Measurements from ENCODE around the gene HERPUD2.

HERPUD2 gene

DNA sequence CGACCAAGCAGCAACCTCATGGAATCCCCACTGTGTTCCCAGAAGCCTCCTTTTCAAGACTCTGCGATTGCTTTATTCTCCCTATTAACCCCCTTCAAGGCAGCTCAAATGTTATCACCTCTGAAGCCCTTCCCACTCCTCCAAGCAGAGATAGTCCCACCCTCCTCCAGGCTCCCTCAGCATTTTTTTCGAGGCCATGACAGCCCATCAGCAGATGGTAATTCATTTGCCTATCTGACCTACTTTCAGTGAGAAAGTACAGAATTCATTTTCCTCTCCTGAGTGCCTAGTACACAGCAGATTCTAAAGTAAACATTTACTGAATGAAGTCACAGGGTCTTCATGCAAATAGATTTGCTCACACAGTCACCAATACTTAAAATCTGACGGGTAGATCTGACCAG is 47.8 kb downstream of the HERPUD2 start:
- H3K9ac ChIP-seq (ENCODE audit: low read length) = no peak overlapping the region
- TF ChIP-seq, protein P1, sequence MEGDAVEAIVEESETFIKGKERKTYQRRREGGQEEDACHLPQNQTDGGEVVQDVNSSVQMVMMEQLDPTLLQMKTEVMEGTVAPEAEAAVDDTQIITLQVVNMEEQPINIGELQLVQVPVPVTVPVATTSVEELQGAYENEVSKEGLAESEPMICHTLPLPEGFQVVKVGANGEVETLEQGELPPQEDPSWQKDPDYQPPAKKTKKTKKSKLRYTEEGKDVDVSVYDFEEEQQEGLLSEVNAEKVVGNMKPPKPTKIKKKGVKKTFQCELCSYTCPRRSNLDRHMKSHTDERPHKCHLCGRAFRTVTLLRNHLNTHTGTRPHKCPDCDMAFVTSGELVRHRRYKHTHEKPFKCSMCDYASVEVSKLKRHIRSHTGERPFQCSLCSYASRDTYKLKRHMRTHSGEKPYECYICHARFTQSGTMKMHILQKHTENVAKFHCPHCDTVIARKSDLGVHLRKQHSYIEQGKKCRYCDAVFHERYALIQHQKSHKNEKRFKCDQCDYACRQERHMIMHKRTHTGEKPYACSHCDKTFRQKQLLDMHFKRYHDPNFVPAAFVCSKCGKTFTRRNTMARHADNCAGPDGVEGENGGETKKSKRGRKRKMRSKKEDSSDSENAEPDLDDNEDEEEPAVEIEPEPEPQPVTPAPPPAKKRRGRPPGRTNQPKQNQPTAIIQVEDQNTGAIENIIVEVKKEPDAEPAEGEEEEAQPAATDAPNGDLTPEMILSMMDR (IDR thresholded peaks at IDR 0.05; ENCODE audit: low read depth, low read length) = no peak
- TF ChIP-seq EZH2phosphoT487 (IDR thresholded peaks at IDR 0.05; ENCODE audit: low read depth) = no peak
- no peak overlapping the region for H3K4me3 ChIP-seq (ENCODE audit: low read length)
- H3K4me2 ChIP-seq (ENCODE audit: low read length) = no peak overlapping the region
- H3K4me1 ChIP-seq (ENCODE audit: low read length) = peaks cover 14% of the 10 kb centered on the region
- no peaks in the 10 kb centered on the region for H4K20me1 ChIP-seq (ENCODE audit: insufficient read depth, low read length)
- no peaks in the 10 kb centered on the region for H3K27me3 ChIP-seq (ENCODE audit: low read depth, low read length)
- H3K9me3 ChIP-seq (ENCODE audit: insufficient read depth, low read length) = no peaks in the 10 kb centered on the region
- H2AFZ ChIP-seq (ENCODE audit: low read depth, low read length) = no peak overlapping the region
- H3K27ac ChIP-seq (ENCODE audit: low read length) = no peak overlapping the region
- H3K79me2 ChIP-seq (ENCODE audit: low read length) = no peaks in the 10 kb centered on the region
- H3K36me3 ChIP-seq (replicated peaks; ENCODE audit: low read depth, low read length) = no peaks in the 10 kb centered on the region

DNA sequence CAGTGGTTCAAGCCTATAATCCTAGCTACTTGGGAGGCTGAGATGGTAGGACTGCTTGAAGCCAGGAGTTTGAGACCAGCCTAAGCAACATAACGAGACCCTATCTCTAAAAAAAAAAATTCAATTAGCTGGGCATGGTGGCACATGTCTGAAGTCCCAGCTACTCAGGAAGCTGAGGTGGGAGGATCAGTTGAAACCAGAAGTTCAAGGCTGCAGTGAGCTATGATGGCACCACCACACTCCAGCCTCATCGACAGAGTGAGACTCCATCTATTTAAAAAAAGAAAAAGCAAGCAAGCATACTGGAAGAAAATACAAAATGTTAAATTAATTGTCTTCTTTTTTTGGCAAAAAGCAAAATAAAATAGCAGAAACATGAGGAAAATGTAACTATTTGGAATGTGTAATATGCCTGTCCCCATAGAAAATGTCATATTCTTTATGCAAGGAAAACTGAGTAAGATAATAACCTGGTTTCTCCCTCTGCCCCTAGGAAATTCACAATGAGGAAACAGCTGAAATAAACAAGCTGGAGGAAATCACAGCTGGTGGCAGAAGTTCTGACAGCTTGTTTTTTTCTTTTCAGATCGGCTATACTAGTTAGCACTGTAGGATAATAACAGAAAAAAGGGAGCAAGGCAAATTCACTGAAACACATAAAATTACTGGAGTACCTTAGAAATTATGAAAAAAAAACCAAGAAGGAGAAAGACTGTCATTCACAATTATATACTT is 48.5 kb downstream of the HERPUD2 start:
- Histone ChIP-seq H3K4me2 (ENCODE audit: low read length) (peak overlapping the region; percentile 63; the same call in 1 of the 2 replicates), H3K27ac (ENCODE audit: low read length) (no peak overlapping the region), H2AFZ (ENCODE audit: low read depth, low read length) (no peak overlapping the region)

DNA sequence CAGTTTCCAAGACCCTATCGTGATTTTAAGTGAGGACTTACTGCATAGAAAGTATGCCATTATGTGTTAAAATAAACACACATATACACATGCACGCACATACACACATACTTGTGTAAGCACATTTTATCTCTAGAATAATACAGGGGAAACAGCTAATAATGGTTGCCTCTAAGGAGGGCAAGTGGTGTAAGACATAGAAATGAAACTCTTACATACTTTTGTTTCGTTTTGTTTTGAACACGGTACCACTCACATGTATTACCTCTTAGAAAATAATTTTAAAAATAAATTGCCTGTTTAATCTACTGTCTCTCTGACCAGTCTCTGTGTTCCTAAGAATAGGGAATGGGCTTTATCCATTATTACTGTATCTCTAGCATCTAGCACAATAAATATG is 49.2 kb downstream of the HERPUD2 start:
- Histone ChIP-seq H3K9me3 (ENCODE audit: insufficient read depth, low read length) (no peaks in the 10 kb centered on the region), H4K20me1 (ENCODE audit: insufficient read depth, low read length) (no peaks in the 10 kb centered on the region), H3K4me3 (ENCODE audit: low read length) (peak overlapping the region; percentile 16; the same call in 1 of the 2 replicates), H3K9ac (ENCODE audit: low read length) (no peak overlapping the region), H2AFZ (ENCODE audit: low read depth, low read length) (no peak overlapping the region), H3K27me3 (ENCODE audit: low read depth, low read length) (no peaks in the 10 kb centered on the region), H3K4me2 (ENCODE audit: low read length) (peak overlapping the region; percentile 63), H3K36me3 (replicated peaks; ENCODE audit: low read depth, low read length) (no peaks in the 10 kb centered on the region), H3K4me1 (ENCODE audit: low read length) (peaks cover 14% of the 10 kb centered on the region), H3K79me2 (ENCODE audit: low read length) (no peaks in the 10 kb centered on the region), H3K27ac (ENCODE audit: low read length) (no peak overlapping the region)
- no peak for TF ChIP-seq EZH2phosphoT487 (IDR thresholded peaks at IDR 0.05; ENCODE audit: low read depth)
- TF ChIP-seq, protein P1 (IDR thresholded peaks at IDR 0.05; ENCODE audit: low read depth, low read length) = no peak

More for the DNA sequence above, 48.5 kb downstream of the HERPUD2 start:
- no peaks in the 10 kb centered on the region for H3K79me2 ChIP-seq (ENCODE audit: low read length)
- no peaks in the 10 kb centered on the region for H3K27me3 ChIP-seq (ENCODE audit: low read depth, low read length)
- H4K20me1 ChIP-seq (ENCODE audit: insufficient read depth, low read length) = no peaks in the 10 kb centered on the region
- H3K9ac ChIP-seq (ENCODE audit: low read length) = no peak overlapping the region
- H3K36me3 ChIP-seq (replicated peaks; ENCODE audit: low read depth, low read length) = no peaks in the 10 kb centered on the region
- H3K4me3 ChIP-seq (ENCODE audit: low read length) = no peak overlapping the region
- no peak for TF ChIP-seq EZH2phosphoT487 (IDR thresholded peaks at IDR 0.05; ENCODE audit: low read depth)
- TF ChIP-seq, protein P1 (IDR thresholded peaks at IDR 0.05; ENCODE audit: low read depth, low read length) = no peak
- H3K9me3 ChIP-seq (ENCODE audit: insufficient read depth, low read length) = no peaks in the 10 kb centered on the region
- peaks cover 14% of the 10 kb centered on the region for H3K4me1 ChIP-seq (ENCODE audit: low read length)

DNA sequence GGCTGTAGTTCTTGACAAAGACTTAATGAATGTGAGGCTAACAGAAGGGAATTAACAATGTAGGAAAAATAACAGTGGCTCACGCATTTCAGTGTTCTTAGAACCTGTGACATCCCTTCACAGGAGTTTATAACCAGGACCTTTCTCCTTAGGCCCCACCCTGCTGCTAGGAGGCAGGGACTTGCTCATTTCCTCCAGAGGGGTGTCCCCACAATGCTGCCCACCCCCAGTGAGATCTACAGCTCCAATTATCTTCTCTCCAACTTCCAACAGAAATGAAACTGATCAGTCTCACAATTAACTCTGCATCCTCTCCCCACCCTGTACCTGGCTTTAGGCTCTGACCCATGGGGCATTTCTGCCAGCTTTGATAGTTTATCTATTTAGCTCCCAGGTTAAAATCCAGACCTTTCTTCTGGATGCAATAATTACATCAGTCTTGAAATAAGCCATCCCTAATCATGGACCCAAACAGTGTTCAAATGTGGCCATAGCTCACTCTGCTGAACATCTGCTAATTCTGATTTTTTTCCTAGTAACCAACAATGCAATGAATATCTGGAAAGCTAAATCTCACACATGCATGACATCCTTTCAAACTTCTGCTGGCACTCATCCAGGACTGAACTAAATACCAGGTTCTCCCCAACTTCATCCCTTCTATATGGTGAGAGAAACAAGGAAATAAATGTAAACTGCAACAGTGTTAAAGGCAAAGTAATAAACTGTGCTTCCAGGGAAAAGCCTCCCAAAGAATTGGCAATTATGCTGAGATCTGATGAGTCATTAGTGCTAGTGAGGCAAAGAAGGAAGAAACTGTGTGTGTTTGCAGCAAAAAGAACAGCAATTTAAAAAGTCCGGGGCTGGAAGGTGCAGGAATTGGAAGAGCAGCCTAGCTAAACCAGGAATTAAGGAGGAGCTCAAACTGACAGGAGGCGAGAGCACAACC is 64.6 kb downstream of the HERPUD2 start:
- Histone ChIP-seq H3K9me3 (ENCODE audit: insufficient read depth, low read length) (no peaks in the 10 kb centered on the region), H3K36me3 (replicated peaks; ENCODE audit: low read depth, low read length) (peaks cover 5% of the 10 kb centered on the region), H3K27ac (ENCODE audit: low read length) (no peak overlapping the region), H3K4me3 (ENCODE audit: low read length) (no peak overlapping the region), H3K4me1 (ENCODE audit: low read length) (no peaks in the 10 kb centered on the region), H3K9ac (ENCODE audit: low read length) (no peak overlapping the region), H4K20me1 (ENCODE audit: insufficient read depth, low read length) (no peaks in the 10 kb centered on the region), H3K27me3 (ENCODE audit: low read depth, low read length) (no peaks in the 10 kb centered on the region), H3K79me2 (ENCODE audit: low read length) (no peaks in the 10 kb centered on the region), H2AFZ (ENCODE audit: low read depth, low read length) (no peak overlapping the region), H3K4me2 (ENCODE audit: low read length) (no peak overlapping the region)
- TF ChIP-seq, protein P1 (IDR thresholded peaks at IDR 0.05; ENCODE audit: low read depth, low read length) = no peak
- TF ChIP-seq EZH2phosphoT487 (IDR thresholded peaks at IDR 0.05; ENCODE audit: low read depth) = no peak

Measured in OCI-LY3 (cell line).